ENCODE measurements around the gene TCP10L. TPM values are rescaled to one million over a fixed set of nuclear protein-coding genes. Genes with fewer than 3 reads are reported as not detected.
"Not testable (repeated sequence)": the region's sequence is repeated elsewhere in the genome, so short reads cannot be mapped to it uniquely, and the experiment has no call there.

TCP10L gene
- total and polyA plus RNA-seq, 4 donors = 1.1 to 8.0 (median 2.8) TPM

- 90% methylated on average over 4 of the region's 4 CpGs for WGBS
- H3K27ac ChIP-seq (ENCODE audit: low read depth in 1 of 2, low read length in 2 of 2) = no peak overlapping the region
- no peaks in the 10 kb centered on the region for H3K9me3 ChIP-seq (ENCODE audit: control insufficient read depth in 4 of 4, low read length in 3 of 4)
- DNase-seq (ENCODE audit: low spot score) = no peak
- H3K27me3 ChIP-seq (ENCODE audit: control insufficient read depth in 4 of 4, insufficient read depth in 4 of 4, low read length in 3 of 4) = no peaks in the 10 kb centered on the region
- H3K9ac ChIP-seq (ENCODE audit: low read depth in 1 of 2, low read length in 2 of 2) = no peak overlapping the region
- no peaks in the 10 kb centered on the region for H3K4me1 ChIP-seq (ENCODE audit: control insufficient read depth in 4 of 4, insufficient read depth in 4 of 4, low read length in 3 of 4)
- H3K4me3 ChIP-seq (ENCODE audit: low read depth in 1 of 3, low read length in 3 of 3) = no peak overlapping the region
- TF ChIP-seq RAD21 (IDR thresholded peaks at IDR 0.05) = no peak
- no peak for TF ChIP-seq TAF1 (conservative IDR thresholded peaks at IDR 0.05)
- TF ChIP-seq SP1 (IDR thresholded peaks at IDR 0.05) = no peak
- TF ChIP-seq CTCF (IDR thresholded peaks at IDR 0.05; ENCODE audit: low read depth, low read length, missing input control) = no peak
- no peak for TF ChIP-seq ATF3 (IDR thresholded peaks at IDR 0.05)
- H3K36me3 ChIP-seq (ENCODE audit: control insufficient read depth in 4 of 4, insufficient read depth in 3 of 4, low read depth in 1 of 4, low read length in 3 of 4) = no peaks in the 10 kb centered on the region
Observed at GRCh38 chr21:32544697-32545096, 40.6 kb downstream of the TCP10L start.

- H3K9me3 ChIP-seq (ENCODE audit: control insufficient read depth in 4 of 4, low read length in 3 of 4) = no peaks in the 10 kb centered on the region
- no peak for DNase-seq (ENCODE audit: low spot score)
- H3K4me1 ChIP-seq (ENCODE audit: control insufficient read depth in 4 of 4, insufficient read depth in 4 of 4, low read length in 3 of 4) = no peaks in the 10 kb centered on the region
- H3K27ac ChIP-seq (ENCODE audit: low read depth in 1 of 2, low read length in 2 of 2) = no peak overlapping the region
- H3K36me3 ChIP-seq (ENCODE audit: control insufficient read depth in 4 of 4, insufficient read depth in 3 of 4, low read depth in 1 of 4, low read length in 3 of 4) = no peaks in the 10 kb centered on the region
- TF ChIP-seq JUND (IDR thresholded peaks at IDR 0.05) (no peak), NR2F2 (IDR thresholded peaks at IDR 0.05) (no peak)
- H3K9ac ChIP-seq (ENCODE audit: low read depth in 1 of 2, low read length in 2 of 2) = no peak overlapping the region
- H3K27me3 ChIP-seq (ENCODE audit: control insufficient read depth in 4 of 4, insufficient read depth in 4 of 4, low read length in 3 of 4) = no peaks in the 10 kb centered on the region
- no peak overlapping the region for H3K4me3 ChIP-seq (ENCODE audit: low read depth in 1 of 3, low read length in 3 of 3)
- WGBS = 81% methylated on average over 3 of the region's 3 CpGs
Observed at GRCh38 chr21:32543975-32544374, 41.3 kb downstream of the TCP10L start.

GRCh38 chr21:32543056-32543455 is 42.3 kb downstream of the TCP10L start:
- H3K4me1 ChIP-seq (ENCODE audit: control insufficient read depth in 4 of 4, insufficient read depth in 4 of 4, low read length in 3 of 4); H3K9me3 ChIP-seq (ENCODE audit: control insufficient read depth in 4 of 4, low read length in 3 of 4); H3K27me3 ChIP-seq (ENCODE audit: control insufficient read depth in 4 of 4, insufficient read depth in 4 of 4, low read length in 3 of 4); H3K4me3 ChIP-seq (ENCODE audit: low read depth in 1 of 3, low read length in 3 of 3); H3K27ac ChIP-seq (ENCODE audit: low read depth in 1 of 2, low read length in 2 of 2); DNase-seq (ENCODE audit: low spot score); H3K9ac ChIP-seq (ENCODE audit: low read depth in 1 of 2, low read length in 2 of 2); H3K36me3 ChIP-seq (ENCODE audit: control insufficient read depth in 4 of 4, insufficient read depth in 3 of 4, low read depth in 1 of 4, low read length in 3 of 4): not testable (repeated sequence)
- 98% methylated on average over 2 of the region's 2 CpGs for WGBS

GRCh38 chr21:32539378-32539777 is 45.9 kb downstream of the TCP10L start:
- 91% methylated on average over 6 of the region's 6 CpGs for WGBS
- no peak overlapping the region for H3K9ac ChIP-seq (ENCODE audit: low read depth in 1 of 2, low read length in 2 of 2)
- no peaks in the 10 kb centered on the region for H3K36me3 ChIP-seq (ENCODE audit: control insufficient read depth in 4 of 4, insufficient read depth in 3 of 4, low read depth in 1 of 4, low read length in 3 of 4)
- no peak overlapping the region for H3K4me3 ChIP-seq (ENCODE audit: low read depth in 1 of 3, low read length in 3 of 3)
- H3K27ac ChIP-seq (ENCODE audit: low read depth in 1 of 2, low read length in 2 of 2) = no peak overlapping the region
- no peak for TF ChIP-seq SP1 (IDR thresholded peaks at IDR 0.05)
- no peak for TF ChIP-seq HNF4G (IDR thresholded peaks at IDR 0.05)
- no peak for TF ChIP-seq TAF1 (conservative IDR thresholded peaks at IDR 0.05)
- no peak for TF ChIP-seq NR2F2 (IDR thresholded peaks at IDR 0.05)
- TF ChIP-seq MAX (IDR thresholded peaks at IDR 0.05) = no peak
- no peak for TF ChIP-seq YY1 (IDR thresholded peaks at IDR 0.05)
- no peak for TF ChIP-seq FOXA1 (IDR thresholded peaks at IDR 0.05)
- no peaks in the 10 kb centered on the region for H3K27me3 ChIP-seq (ENCODE audit: control insufficient read depth in 4 of 4, insufficient read depth in 4 of 4, low read length in 3 of 4)
- no peak for DNase-seq (ENCODE audit: low spot score)
- no peaks in the 10 kb centered on the region for H3K4me1 ChIP-seq (ENCODE audit: control insufficient read depth in 4 of 4, insufficient read depth in 4 of 4, low read length in 3 of 4)
- H3K9me3 ChIP-seq (ENCODE audit: control insufficient read depth in 4 of 4, low read length in 3 of 4) = no peaks in the 10 kb centered on the region
